Measurements from ENCODE around the gene KIF26A.

Gene KIF26A

GRCh38 chr14:104130974-104131651 lies 7.3 kb upstream of the KIF26A start:
- no peak for DNase-seq (ENCODE audit: low read depth)

- no peak for DNase-seq (ENCODE audit: low read depth)
Observed at GRCh38 chr14:104131968-104132732, 6.2 kb upstream of the KIF26A start.

- no peak for DNase-seq (ENCODE audit: low read depth)
Observed at GRCh38 chr14:104132981-104133380, 5.4 kb upstream of the KIF26A start.

DNA sequence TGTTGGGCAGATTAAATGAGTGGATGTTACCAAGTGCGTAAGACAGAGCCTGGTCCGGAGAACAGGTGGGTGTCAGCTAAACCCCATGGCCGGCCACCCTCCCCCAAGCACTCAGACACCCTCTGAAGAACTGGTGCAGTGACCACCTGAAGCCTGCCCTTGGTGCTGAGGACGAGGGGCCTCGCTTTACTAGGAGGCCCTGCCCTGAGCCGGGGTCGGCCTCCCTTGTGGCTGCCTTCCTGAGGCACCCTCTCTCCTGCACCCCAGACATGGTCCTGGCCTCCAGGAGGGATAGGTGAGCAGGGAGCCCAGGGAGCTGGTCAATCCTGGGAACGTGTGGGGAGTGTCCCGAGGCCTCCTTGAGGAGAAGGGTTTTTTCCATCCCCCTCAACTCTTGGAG lies 4.9 kb upstream of the KIF26A start:
- no peak for DNase-seq (ENCODE audit: low read depth)

DNA sequence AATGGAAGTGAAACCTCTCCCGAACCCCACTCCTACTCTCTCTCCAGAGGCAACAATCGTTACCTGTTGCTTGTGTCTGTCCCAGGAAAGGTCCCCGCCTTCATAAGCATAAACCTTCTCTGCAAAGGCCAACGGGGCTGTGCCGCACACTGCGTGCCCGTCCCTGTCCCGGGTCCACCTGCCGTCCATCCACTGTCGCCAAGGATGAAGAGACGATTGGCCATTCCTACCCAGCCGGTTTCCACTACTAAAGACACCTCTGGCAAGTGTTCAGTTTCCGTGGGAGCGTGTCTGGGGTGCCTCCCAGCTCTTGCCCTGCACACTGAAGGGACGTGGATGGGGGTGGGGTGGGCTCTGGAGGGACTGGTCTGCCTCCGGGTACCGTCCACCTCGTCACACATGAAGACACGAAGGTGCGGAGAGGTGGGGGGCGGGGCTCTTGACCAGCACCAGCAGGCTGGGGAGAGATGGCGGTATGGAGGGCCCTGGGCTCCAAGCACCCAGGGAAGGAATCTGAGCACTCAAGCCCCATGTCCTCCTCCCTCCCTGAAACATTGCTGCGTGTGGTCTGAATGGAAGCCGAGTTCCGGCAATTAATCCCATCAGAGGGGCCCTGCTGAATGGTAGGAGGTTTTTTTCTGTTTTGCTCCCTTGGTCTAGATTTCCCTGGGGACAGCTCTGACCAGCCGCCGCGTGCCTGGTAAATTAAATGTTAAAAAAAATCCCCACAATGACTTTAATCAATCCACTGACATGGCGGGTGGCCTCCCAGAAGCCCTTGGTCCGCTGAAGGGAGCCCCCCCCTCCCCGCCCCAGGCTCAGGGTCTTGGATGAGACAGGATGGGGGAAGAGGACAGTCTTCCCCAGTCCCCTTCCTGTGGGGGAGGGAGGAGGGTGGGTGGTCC lies 4.1 kb upstream of the KIF26A start:
- DNase-seq (ENCODE audit: low read depth) = no peak

DNA sequence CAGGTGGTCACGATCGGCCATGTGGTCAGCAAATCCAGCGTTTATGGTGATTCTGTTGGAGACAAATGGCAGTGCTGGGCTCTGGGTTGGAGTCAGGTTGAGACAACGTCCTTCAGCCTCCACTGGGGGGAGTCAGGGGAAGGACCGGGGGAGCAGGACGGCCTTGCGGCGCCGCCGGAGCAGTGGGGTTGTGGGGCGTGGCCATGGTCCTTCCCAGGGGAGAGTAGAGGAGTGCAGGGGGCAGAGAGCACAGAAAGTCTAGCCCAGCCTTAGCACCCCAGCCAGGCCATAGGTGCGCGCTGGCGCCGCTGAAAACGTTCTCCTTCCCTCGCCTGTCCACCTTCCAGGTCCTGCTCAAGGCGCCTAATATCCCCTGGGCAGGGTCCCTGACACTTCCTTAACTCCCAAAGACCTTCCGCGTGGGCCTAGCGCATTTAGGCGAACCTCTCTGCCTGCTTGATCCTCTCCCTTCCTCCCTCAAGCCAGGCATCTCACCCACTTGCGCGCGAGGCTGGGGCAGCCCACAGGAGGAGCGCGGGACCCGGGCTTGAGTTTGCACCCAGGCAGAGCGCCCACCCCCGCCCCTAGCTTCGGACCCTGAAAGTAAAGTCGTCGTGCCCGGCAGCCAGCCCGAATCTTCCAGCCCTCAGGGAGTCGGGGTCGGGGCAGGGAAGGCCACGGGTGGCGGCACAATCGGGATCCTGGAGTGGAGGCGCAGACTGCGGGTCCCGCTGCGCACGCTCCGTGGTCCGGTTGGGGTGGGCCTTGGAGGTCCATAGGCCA lies 3.1 kb upstream of the KIF26A start:
- no peak for DNase-seq (ENCODE audit: low read depth)

- DNase-seq (ENCODE audit: low read depth) = no peak
Observed at GRCh38 chr14:104135904-104136471, 2.4 kb upstream of the KIF26A start.

- DNase-seq (ENCODE audit: low read depth) = no peak
Observed at GRCh38 chr14:104136472-104137296, 1.7 kb upstream of the KIF26A start.

GRCh38 chr14:104137297-104138097 lies 890 bp upstream of the KIF26A start:
- peak; percentile 39 for DNase-seq (ENCODE audit: low read depth)

- no peak for DNase-seq (ENCODE audit: low read depth)
Observed at GRCh38 chr14:104138718-104139459, 502 bp downstream of the KIF26A start.

DNA sequence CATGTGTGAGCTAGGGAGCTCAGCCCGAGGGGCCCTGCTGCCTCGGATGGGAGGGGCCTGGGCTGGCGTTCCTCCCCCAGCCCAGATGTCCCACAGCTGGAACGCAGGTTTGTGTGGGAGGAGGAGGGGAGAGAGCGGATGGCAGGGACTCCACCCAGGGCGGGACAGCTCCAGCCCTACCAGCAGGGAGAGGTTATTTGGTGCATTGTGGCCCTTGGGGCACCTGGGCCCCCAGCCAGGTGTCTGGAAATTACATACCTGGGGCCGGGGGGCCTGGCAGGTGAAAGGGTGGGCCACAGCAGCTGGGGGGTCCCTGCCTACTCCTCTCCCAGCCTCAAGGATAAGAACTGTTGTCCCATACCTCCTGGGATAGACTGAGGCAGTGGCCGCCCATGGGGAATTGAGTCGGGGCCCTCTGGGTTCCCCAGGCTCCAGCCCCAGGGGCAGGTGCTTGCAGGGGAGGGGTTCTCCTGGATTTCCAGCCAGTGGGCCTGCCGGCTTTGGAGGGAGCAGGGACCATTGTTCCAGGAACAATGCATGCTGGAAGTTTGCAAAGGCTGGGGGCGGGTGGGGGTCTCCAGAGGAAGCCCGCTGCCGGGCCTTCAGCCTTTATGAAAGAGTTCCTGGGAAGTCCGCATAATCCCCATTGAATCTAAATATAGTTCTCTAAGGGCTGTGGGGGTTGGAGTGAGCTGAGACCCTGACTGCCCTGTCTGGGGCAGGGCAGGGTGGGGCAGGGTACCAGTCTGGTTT lies 1.2 kb downstream of the KIF26A start:
- no peak for DNase-seq (ENCODE audit: low read depth)

- no peak for DNase-seq (ENCODE audit: low read depth)
Observed at GRCh38 chr14:104140213-104140462, 1.8 kb downstream of the KIF26A start.

DNA sequence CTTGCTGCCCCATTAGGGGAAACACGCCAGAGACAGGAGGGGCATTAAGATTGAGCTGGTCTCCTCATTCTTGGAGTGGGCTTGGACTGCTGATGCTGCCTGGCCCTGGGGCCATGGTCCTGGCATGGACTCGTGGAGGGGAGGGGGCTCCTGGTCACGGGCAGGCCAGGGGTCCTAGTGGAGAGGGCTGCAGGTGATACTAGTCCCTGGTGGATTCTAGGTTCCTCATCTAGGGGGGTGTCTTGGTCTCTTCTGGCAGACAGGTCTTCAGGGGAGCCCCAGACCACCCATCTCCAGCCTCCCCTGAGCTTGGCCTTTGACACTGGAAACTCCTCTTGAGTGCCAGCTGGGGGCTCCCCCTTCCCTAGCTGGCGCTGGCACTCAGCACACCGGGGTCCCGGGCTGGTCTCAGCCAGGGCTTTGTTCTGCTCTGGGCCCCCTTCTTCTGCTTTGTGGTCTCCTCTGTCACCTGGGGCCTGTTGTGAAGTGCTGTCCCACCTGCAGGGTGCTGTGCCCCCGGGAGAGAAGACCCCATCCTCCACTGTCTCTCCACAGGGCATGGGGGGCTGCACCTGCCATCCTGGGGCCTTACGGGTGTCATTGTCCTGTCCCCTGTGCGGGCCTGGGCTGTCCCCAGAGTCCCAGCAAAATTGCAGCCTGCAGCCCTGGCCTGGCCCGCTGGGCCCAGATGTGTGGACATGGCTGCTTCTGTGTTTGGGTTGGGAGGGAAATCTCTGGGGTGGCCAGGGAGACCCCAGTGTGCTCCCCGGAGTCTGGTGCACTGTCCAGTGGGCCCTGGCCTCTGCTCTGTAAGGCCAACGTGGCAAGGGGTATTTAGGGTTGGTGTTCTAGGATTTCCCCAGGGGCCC lies 2.3 kb downstream of the KIF26A start:
- DNase-seq (ENCODE audit: low read depth) = no peak

DNA sequence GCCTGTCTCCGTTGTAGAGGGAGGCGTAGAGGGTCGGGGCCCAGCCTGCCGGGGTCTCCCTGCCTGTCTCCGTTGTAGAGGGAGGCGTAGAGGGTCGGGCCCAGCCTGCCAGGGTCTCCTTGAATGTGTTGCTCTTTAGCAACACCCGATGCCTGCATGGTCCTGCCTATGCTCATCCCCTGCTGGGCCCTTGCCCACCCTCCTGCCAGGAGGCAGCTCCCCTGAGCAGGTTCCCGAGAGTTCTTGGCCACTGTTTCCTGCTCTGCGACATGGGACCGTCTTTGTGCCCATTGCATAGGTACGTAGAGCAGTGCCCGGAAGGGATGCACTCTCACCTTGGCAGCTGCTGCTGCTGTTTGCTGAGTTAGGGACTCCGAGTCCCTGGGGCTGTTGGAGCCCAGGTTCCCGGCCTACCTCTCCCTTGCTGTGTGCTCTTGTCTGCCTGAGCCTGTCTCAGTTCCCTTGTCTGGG lies 3.3 kb downstream of the KIF26A start:
- no peak for DNase-seq (ENCODE audit: low read depth)

DNA sequence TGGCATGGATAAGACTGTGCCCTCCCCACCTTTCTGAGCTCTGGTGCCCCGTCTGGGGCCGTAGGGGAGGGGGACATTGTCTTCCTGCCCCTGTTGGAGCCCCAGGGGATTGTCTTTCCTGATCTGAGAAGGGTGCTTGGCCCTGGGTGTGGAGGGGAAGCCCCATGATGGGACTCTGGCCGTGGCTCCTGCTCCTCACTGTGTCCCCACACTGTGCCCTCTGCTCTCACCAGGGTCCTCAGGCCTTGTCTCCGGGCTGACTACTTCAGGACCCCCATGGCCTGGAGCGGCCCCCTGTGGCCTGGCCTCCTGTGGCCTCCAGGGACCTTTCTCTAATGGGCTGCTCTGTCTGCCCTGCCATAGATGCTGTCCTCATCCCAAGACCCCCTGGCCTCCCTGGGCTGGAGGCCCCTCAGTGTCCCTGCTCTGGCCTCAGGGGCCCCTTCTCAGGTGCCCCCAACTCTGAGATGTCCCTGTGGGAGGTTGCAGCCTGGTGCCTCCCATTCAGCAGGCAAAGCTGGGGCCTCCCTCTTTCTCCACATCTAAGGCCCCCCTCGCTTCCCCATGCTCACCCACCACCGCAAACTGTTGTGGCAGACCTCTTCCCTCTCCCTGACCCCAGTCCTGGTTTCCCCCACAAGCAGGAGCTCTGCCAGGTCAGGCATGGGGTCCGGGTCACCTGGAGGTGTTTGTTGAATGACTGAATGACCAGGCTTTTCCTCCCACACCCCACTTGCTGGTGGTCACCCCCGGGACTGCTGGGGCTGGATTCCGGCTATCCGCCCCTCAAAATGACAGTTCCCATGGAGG lies 4.0 kb downstream of the KIF26A start:
- no peak for DNase-seq (ENCODE audit: low read depth)

- DNase-seq (ENCODE audit: low read depth) = no peak
Observed at GRCh38 chr14:104142946-104143470, 4.6 kb downstream of the KIF26A start.
